GM12865 (cell line): Measurements from ENCODE around the gene SCYL3.

ENCODE experiments used
- DNase-seq: peaks from one replicate; pipeline ENCODE4 v3.0.0; 2010; ENCODE audit warnings: low read depth
- H3K4me3 ChIP-seq: 2 replicates; pipeline ENCODE4 v1.5.1; 2011; ENCODE audit warnings: mild to moderate bottlenecking, low read depth, low read length, control low read depth
- CTCF ChIP-seq: IDR thresholded peaks from 2 replicates; pipeline ENCODE4 v1.5.1; 2011; ENCODE audit warnings: low read length, control low read depth, low read depth, inconsistent platforms; ENCODE audit not compliant: insufficient read depth; ENCODE audit errors: missing control alignments

SCYL3 gene

GRCh38 chr1:169882039-169882511, 11.6 kb downstream of the SCYL3 start:
- no peak overlapping the region for H3K4me3 ChIP-seq
- no peak for TF ChIP-seq CTCF
- DNase-seq, result no peak

DNA sequence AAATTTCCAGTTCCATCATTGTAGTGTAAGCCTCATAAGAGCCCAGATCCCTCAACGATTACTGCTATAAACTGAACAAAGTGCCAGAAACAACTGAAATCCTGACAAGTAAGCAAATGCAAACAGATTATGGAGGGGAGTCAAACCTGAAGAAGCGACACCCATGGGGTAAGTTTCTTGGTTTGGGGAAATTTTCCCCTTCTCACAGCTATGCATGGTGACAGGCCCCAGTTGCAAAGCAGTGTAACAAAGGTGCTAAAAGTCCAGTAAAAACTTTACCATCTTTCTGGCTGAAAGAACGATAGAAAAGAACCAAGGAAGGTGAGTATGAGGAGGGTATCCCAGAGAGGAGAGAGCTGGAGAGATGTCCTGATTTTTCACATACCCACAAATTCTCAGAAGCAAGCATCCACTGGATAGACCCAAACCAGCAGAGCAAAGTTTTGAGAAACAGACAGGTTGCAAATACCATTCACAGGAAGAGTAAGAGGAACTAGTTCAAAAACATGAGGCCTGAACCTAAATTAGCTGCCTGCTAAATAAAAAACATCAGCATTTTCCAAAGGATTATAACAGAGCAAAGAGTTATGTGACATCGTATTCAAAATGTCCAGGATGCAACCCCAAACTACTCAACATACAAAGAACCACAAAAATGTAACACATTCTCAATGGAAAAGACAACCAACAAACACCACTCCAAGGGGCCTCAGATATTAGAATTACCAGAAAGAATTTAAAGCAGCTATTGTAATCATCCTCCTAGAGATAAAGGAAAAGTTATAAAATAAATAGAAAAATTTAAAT, 14.5 kb downstream of the SCYL3 start:
- no peak for DNase-seq
- TF ChIP-seq CTCF, result no peak
- no peak overlapping the region for H3K4me3 ChIP-seq

GRCh38 chr1:169878498-169878897, 15.2 kb downstream of the SCYL3 start:
- no peak for DNase-seq
- no peak for TF ChIP-seq CTCF
- no peak overlapping the region for H3K4me3 ChIP-seq

DNA sequence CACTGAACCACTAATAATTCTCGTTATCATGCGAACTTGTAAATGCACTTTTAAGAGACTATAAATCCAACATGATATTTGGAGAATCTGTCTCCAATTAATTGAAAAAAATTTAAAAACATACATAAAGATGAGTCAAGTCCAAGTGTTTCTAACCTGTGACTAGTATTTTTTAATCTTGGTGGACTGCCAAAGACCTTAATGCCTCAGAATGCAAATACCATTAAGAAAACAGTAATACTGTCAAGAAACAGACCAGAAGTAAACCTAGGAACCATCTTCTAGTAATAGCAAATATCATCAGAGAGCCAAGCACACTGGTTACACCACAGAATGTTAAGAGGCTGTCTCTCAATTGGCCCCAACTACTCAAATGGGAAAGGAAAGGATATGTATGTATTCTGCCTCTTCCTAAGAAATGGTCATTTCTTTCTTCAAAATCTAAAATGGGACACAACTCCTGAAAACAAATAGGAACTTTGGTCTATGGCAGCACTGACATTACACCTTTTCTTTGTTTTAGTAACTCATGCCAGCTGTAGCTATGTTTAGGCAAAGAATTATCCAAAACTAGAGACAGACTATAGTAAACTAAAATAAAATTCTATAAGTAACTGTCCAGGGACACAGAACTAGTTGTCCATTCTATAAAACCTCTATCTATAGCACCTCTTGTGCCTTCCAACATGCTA, 15.8 kb downstream of the SCYL3 start:
- no peak for DNase-seq
- TF ChIP-seq CTCF, result no peak
- H3K4me3 ChIP-seq, result no peak overlapping the region

DNA sequence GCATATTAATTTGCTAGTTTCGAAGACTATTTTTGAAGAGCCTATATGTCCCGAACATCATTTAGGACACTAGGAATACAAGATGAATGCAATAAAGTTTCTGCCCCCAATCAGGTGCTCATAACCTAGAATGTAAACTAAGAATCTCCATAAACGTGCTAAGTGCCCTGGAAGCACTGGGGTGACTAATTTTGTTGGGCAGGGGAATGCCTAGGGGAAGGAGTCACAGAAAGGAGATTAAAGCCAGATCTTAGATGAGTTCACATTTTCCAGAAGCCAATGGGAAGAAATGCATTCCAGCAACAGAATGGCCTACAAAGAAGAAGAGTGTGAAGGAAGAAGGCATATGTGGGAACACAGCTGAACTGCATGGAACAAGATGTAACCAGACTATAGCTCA, 19.5 kb downstream of the SCYL3 start:
- DNase-seq, result no peak
- no peak for TF ChIP-seq CTCF
- H3K4me3 ChIP-seq, result no peak overlapping the region

- no peak overlapping the region for H3K4me3 ChIP-seq
- TF ChIP-seq CTCF, result no peak
Observed at GRCh38 chr1:169873582-169874199, 20.0 kb downstream of the SCYL3 start.

More at GRCh38 chr1:169873582-169874199, 20.0 kb downstream of the SCYL3 start:
- no peak for DNase-seq
